H1 (cell line): ENCODE results near the gene STK39. TPM values are rescaled to one million over a fixed set of nuclear protein-coding genes. Genes with fewer than 3 reads are reported as not detected.

ENCODE experiments used
- CTCF ChIA-PET: fragments of 300-600 bp; sonication (Branson Sonifier 250); formaldehyde crosslinking; loops from one replicate; lab custom pipeline; 2021; ENCODE audit not compliant: partially characterized antibody; lab: Charles Lee
- POLR2A ChIA-PET: fragments of 300-600 bp; sonication (Branson Sonifier 250); formaldehyde crosslinking; loops from one replicate; lab custom pipeline; 2021; ENCODE audit warnings: inconsistent platforms; ENCODE audit not compliant: partially characterized antibody; lab: Charles Lee
- DNase-seq, 2 experiments: peaks; one replicate each; pipeline versions ENCODE4 v3.0.0 to v3.0.0-alpha.2; 2010 to 2022; ENCODE audit warnings: low spot score in 2 of 2, low read depth in 1 of 2, mixed read lengths in 1 of 2
- FAIRE-seq: peaks from 2 replicates; lab custom pipeline; 2011; peaks lifted over from hg19 to GRCh38; lab: Jason Lieb, UNC
- H2AFZ ChIP-seq: 2 replicates; pipeline ENCODE4 v1.8.1; 2012; ENCODE audit warnings: low read length, inconsistent platforms
- H2AK5ac ChIP-seq: 2 replicates; pipeline ENCODE4 v1.6.1; 2013; ENCODE audit warnings: low read depth, low read length
- H2BK120ac ChIP-seq: replicated peaks from 2 replicates; pipeline ENCODE3; 2013; ENCODE audit warnings: low read depth, low read length, inconsistent platforms
- H2BK12ac ChIP-seq: 2 replicates; pipeline ENCODE4 v1.6.1; 2013; ENCODE audit warnings: low read depth, low read length
- H2BK15ac ChIP-seq: 2 replicates; pipeline ENCODE4 v1.6.1; 2013; ENCODE audit warnings: low read length
- H2BK20ac ChIP-seq: 2 replicates; pipeline ENCODE4 v1.6.1; 2013; ENCODE audit warnings: low read length
- H2BK5ac ChIP-seq: 2 replicates; pipeline ENCODE4 v1.6.1; 2013; ENCODE audit warnings: low read depth, low read length
- H3K14ac ChIP-seq: 2 replicates; pipeline ENCODE4 v1.6.1; 2013; ENCODE audit warnings: inconsistent platforms; ENCODE audit not compliant: insufficient read length
- H3K18ac ChIP-seq: 2 replicates; pipeline ENCODE4 v1.6.1; 2013; ENCODE audit warnings: low read length; ENCODE audit errors: extremely low read depth
- H3K23ac ChIP-seq: 2 replicates; pipeline ENCODE4 v1.6.1; 2013; ENCODE audit warnings: inconsistent platforms; ENCODE audit not compliant: insufficient read length
- H3K23me2 ChIP-seq: 2 replicates; pipeline ENCODE4 v1.6.1; 2013; ENCODE audit warnings: low read depth, low read length
- H3K27ac ChIP-seq: 2 replicates; pipeline ENCODE4 v1.6.1; 2011; ENCODE audit warnings: low read depth, low read length, inconsistent platforms
- H3K27me3 ChIP-seq, 4 experiments: replicated peaks in 1 of 4; 1 replicate in 1 of 4; 2 replicates in 3 of 4; pipeline versions ENCODE4 v1.6.1 to v1.8.1; 2011 to 2013; ENCODE audit warnings: low read length in 3 of 4, mild to moderate bottlenecking in 3 of 4, inconsistent platforms in 2 of 4, mixed read lengths in 2 of 4, moderate library complexity in 1 of 4; ENCODE audit not compliant: control insufficient read depth in 3 of 4, insufficient read depth in 3 of 4; ENCODE audit errors: extremely low read depth in 1 of 4
- H3K36me3 ChIP-seq, 4 experiments: 2 replicates each; pipeline versions ENCODE4 v1.6.1 to v1.8.1; 2011 to 2013; ENCODE audit warnings: mild to moderate bottlenecking in 4 of 4, low read length in 3 of 4, moderate library complexity in 2 of 4, control low read depth in 1 of 4, inconsistent platforms in 1 of 4; ENCODE audit not compliant: insufficient read depth in 4 of 4, control insufficient read depth in 2 of 4
- H3K4ac ChIP-seq: replicated peaks from 2 replicates; pipeline ENCODE3; 2013; ENCODE audit warnings: low read length, low read depth, mixed read lengths, inconsistent platforms; ENCODE audit not compliant: insufficient read length
- H3K4me1 ChIP-seq, 4 experiments: replicated peaks in 1 of 4; 1 replicate in 1 of 4; 2 replicates in 3 of 4; pipeline versions ENCODE4 v1.6.1 to v1.8.1; 2011 to 2013; ENCODE audit warnings: low read length in 3 of 4, inconsistent platforms in 2 of 4, mixed read lengths in 1 of 4; ENCODE audit not compliant: insufficient read depth in 4 of 4, control insufficient read depth in 3 of 4
- H3K4me2 ChIP-seq, 2 experiments: 2 replicates each; pipeline versions ENCODE4 v1.6.1 to v1.8.1; 2011 to 2013; ENCODE audit warnings: low read depth in 2 of 2, low read length in 2 of 2, control low read depth in 1 of 2, inconsistent platforms in 1 of 2, mild to moderate bottlenecking in 1 of 2; ENCODE audit not compliant: insufficient read depth in 1 of 2
- H3K4me3 ChIP-seq, 4 experiments: fragments of 200-600, 300-600 bp in 1 of 4; sonication (generic), shearing (Covaris generic), sonication (Bioruptor Twin) in 1 of 4; 2 replicates each; pipeline versions ENCODE4 v1.5.1 to v1.8.1; 2011 to 2016; ENCODE audit warnings: low read length in 4 of 4, low read depth in 3 of 4, control low read depth in 2 of 4, inconsistent platforms in 2 of 4, mild to moderate bottlenecking in 2 of 4, mixed read lengths in 1 of 4, moderate library complexity in 1 of 4; ENCODE audit not compliant: insufficient read depth in 2 of 4; ENCODE audit errors: extremely low read depth in 1 of 4
- H3K56ac ChIP-seq: replicated peaks from 2 replicates; pipeline ENCODE3; 2013; ENCODE audit warnings: low read depth, mild to moderate bottlenecking, mixed read lengths, low read length, inconsistent platforms; ENCODE audit not compliant: insufficient read length
- H3K79me1 ChIP-seq: 2 replicates; pipeline ENCODE4 v1.6.1; 2013; ENCODE audit warnings: low read depth, low read length, control low read depth
- H3K79me2 ChIP-seq, 2 experiments: 2 replicates each; pipeline versions ENCODE4 v1.6.1 to v1.8.1; 2012 to 2013; ENCODE audit warnings: low read length in 2 of 2, mild to moderate bottlenecking in 2 of 2, inconsistent platforms in 1 of 2; ENCODE audit not compliant: insufficient read depth in 2 of 2, control insufficient read depth in 1 of 2
- H3K9ac ChIP-seq, 4 experiments: replicated peaks in 1 of 4; 1 replicate in 1 of 4; 2 replicates in 3 of 4; pipeline versions ENCODE4 v1.6.1 to v1.8.1; 2011 to 2013; ENCODE audit warnings: low read depth in 3 of 4, low read length in 3 of 4, control low read depth in 2 of 4, mild to moderate bottlenecking in 2 of 4, moderate library complexity in 2 of 4, inconsistent platforms in 1 of 4; ENCODE audit errors: extremely low read depth in 1 of 4
- H3K9me3 ChIP-seq, 2 experiments: 2 replicates each; pipeline versions ENCODE4 v1.6.1 to v1.8.1; 2012 to 2013; ENCODE audit warnings: mild to moderate bottlenecking in 2 of 2, moderate library complexity in 2 of 2, control low read depth in 1 of 2, inconsistent platforms in 1 of 2, low read depth in 1 of 2, low read length in 1 of 2, mixed read lengths in 1 of 2; ENCODE audit not compliant: insufficient read depth in 2 of 2
- H4K20me1 ChIP-seq, 2 experiments: replicated peaks in 1 of 2; 2 replicates each; pipeline versions ENCODE3 to v1.8.1; 2011 to 2013; ENCODE audit warnings: inconsistent platforms in 2 of 2, low read length in 2 of 2, mild to moderate bottlenecking in 1 of 2; ENCODE audit not compliant: insufficient read depth in 2 of 2, control insufficient read depth in 1 of 2
- H4K5ac ChIP-seq: 2 replicates; pipeline ENCODE4 v1.6.1; 2013; ENCODE audit warnings: low read length, low read depth, mixed read lengths, inconsistent platforms; ENCODE audit not compliant: insufficient read length
- H4K8ac ChIP-seq: 2 replicates; pipeline ENCODE4 v1.8.0; 2013; ENCODE audit warnings: mild to moderate bottlenecking, moderate library complexity, low read length, inconsistent platforms; ENCODE audit not compliant: insufficient read depth; ENCODE audit errors: extremely low read depth
- H4K91ac ChIP-seq: replicated peaks from 2 replicates; pipeline ENCODE3; 2013; ENCODE audit warnings: low read length, mixed read lengths, inconsistent platforms; ENCODE audit not compliant: insufficient read length
- CHD1 ChIP-seq: IDR thresholded peaks from 2 replicates; pipeline ENCODE4 v1.6.1; 2012; ENCODE audit warnings: low read depth, low read length, improper control_type of control experiment
- HDAC2 ChIP-seq, 2 experiments: fragments of 300-600 bp in 1 of 2; sonication (generic) in 1 of 2; IDR thresholded peaks; 2 replicates each; pipeline ENCODE4 v1.6.1; 2011 to 2012; ENCODE audit warnings: low read depth in 2 of 2, low read length in 2 of 2, mild to moderate bottlenecking in 2 of 2, moderate library complexity in 2 of 2, borderline replicate concordance in 1 of 2, inconsistent platforms in 1 of 2
- NANOG ChIP-seq: IDR thresholded peaks from 2 replicates; pipeline ENCODE4 v1.6.1; 2011; ENCODE audit warnings: low read length, low read depth, mild to moderate bottlenecking, inconsistent platforms; ENCODE audit not compliant: insufficient read depth, poor library complexity, severe bottlenecking
- ZNF274 ChIP-seq: IDR thresholded peaks from 2 replicates; pipeline ENCODE4 v1.7.0; 2012; ENCODE audit warnings: low read length, borderline replicate concordance; ENCODE audit errors: extremely low read depth
- WGBS, 2 experiments: shearing (Covaris generic) in 1 of 2; methylation state at CpG; one replicate each; pipeline versions ENCODE4 v1.1.6 to v1.1.7; 2013 to 2015; ENCODE audit warnings: low lambda C conversion rate in 2 of 2, mixed read lengths in 2 of 2, inconsistent platforms in 1 of 2, low coverage in 1 of 2, missing lambda C conversion rate in 1 of 2; ENCODE audit not compliant: insufficient replicate concordance in 2 of 2, insufficient coverage in 1 of 2, insufficient read length in 1 of 2; ENCODE audit errors: extremely low coverage in 1 of 2, missing lambda C conversion rate in 1 of 2; 5-methylcytosine and 5-hydroxymethylcytosine counted together
- polyA plus RNA-seq, 7 experiments: library from polyadenylated mRNA; depleted of rRNA in 3 of 7; stranded (reverse) in 5 of 7; unstranded in 2 of 7; fragments of >200 nt in 5 of 7; fragments of 200-250 nt in 2 of 7; gene quantifications; 1 replicate in 5 of 7; 2 replicates in 1 of 7; 4 replicates in 1 of 7; pipeline versions ENCODE4 v1.2.1 to v1.2.3, GENCODE V29; 2011 to 2013; ENCODE audit warnings: missing spikeins in 2 of 7, mixed read lengths in 2 of 7
- total RNA-seq: library from RNA; stranded (reverse); fragmentation: NEBNext Ultra II Directional; extraction: Animal tissue kit (Norgen Biotek cat#: 25700); gene quantifications from 2 replicates; pipeline ENCODE4 v1.2.1, GENCODE V29; 2021
- TF ChIP-seq, protein P1 (sequence below), 3 experiments: IDR thresholded peaks; 1 replicate in 2 of 3; 2 replicates in 1 of 3; pipeline versions ENCODE4 v1.5.1 to v1.6.1; 2011; ENCODE audit warnings: low read length in 3 of 3, mild to moderate bottlenecking in 3 of 3, inconsistent platforms in 2 of 3, low read depth in 1 of 3, moderate library complexity in 1 of 3; ENCODE audit not compliant: insufficient read depth in 1 of 3; ENCODE audit errors: control extremely low read depth in 1 of 3

The STK39 gene
- total and polyA plus RNA-seq, 2 of the 8 experiments (the other 6 are each of a cell fraction or from before 2014, with no cell fraction given) = 13.7 to 23.8 TPM

DNA sequence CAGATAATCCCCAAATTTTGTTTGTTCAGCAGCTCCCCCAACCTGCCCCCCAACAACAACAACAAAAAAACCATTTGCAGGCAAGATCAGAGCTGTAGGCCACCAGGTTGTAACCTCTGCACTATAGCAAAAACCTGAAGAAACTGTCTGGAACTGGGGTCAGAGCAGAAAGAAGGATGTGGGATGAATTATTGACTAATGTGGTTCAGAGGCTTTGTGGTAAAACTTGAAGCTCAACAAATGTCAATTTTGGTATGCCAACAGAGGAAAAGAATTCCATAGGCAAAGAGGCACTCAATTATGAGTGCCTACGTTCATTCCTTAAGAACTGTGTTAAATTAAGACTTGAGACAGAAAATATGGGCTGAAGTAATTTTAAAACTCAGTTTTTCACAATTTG lies 255.1 kb downstream of the STK39 start:
- no peak overlapping the region for H4K8ac ChIP-seq
- 86% methylated on average over 1 of the region's 1 CpG; no CpG with 5 or more reads in 1 of the 2 experiments for WGBS, 2 experiments
- TF ChIP-seq, protein P1, sequence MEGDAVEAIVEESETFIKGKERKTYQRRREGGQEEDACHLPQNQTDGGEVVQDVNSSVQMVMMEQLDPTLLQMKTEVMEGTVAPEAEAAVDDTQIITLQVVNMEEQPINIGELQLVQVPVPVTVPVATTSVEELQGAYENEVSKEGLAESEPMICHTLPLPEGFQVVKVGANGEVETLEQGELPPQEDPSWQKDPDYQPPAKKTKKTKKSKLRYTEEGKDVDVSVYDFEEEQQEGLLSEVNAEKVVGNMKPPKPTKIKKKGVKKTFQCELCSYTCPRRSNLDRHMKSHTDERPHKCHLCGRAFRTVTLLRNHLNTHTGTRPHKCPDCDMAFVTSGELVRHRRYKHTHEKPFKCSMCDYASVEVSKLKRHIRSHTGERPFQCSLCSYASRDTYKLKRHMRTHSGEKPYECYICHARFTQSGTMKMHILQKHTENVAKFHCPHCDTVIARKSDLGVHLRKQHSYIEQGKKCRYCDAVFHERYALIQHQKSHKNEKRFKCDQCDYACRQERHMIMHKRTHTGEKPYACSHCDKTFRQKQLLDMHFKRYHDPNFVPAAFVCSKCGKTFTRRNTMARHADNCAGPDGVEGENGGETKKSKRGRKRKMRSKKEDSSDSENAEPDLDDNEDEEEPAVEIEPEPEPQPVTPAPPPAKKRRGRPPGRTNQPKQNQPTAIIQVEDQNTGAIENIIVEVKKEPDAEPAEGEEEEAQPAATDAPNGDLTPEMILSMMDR (IDR thresholded peaks at IDR 0.05; ENCODE audit: control extremely low read depth in 1 of 3, insufficient read depth in 1 of 3, low read depth in 1 of 3, low read length in 3 of 3) = no peak
- TF ChIP-seq ZNF274 = no peak
- TF ChIP-seq CHD1 = no peak
- TF ChIP-seq NANOG = no peak
- no peak for TF ChIP-seq HDAC2 (IDR thresholded peaks at IDR 0.05; ENCODE audit: borderline replicate concordance in 1 of 2, low read depth in 2 of 2, low read length in 2 of 2)

More for the DNA sequence above, 255.1 kb downstream of the STK39 start:
- Histone ChIP-seq H3K4me2 (no peak overlapping the region), H2BK120ac (no peak overlapping the region), H3K27me3 (peaks cover 0 to 1% (median 0%) of the 10 kb centered on the region in 4 experiments; a peak in 1 of 7 replicates), H4K91ac (no peak overlapping the region), H3K36me3 (no peaks in the 10 kb centered on the region), H2BK5ac (no peak overlapping the region), H3K4me3 (no peak overlapping the region), H2BK15ac (no peak overlapping the region), H3K4ac (no peak overlapping the region), H3K27ac (no peak overlapping the region), H2AK5ac (no peak overlapping the region), H2BK20ac (no peak overlapping the region), H3K18ac (no peak overlapping the region), H2AFZ (no peak overlapping the region), H3K9ac (no peak overlapping the region), H3K23me2 (no peaks in the 10 kb centered on the region), H4K20me1 (no peaks in the 10 kb centered on the region), H3K14ac (no peak overlapping the region), H3K9me3 (no peaks in the 10 kb centered on the region), H2BK12ac (no peak overlapping the region), H3K79me1 (no peaks in the 10 kb centered on the region; the same call in 1 of the 2 replicates), H3K23ac (no peak overlapping the region), H3K56ac (no peak overlapping the region), H3K4me1 (peaks cover 0 to 6% (median 3%) of the 10 kb centered on the region in 4 experiments; a peak in 2 of 7 replicates), H4K5ac (no peak overlapping the region), H3K79me2 (no peaks in the 10 kb centered on the region)
- ChIA-PET CTCF (interaction anchor here (0.9 to 1.0 kb wide), 2 partner anchors 51 to 147 kb away, joined by 3 read pairs; no protein-coding TSS in a partner anchor), POLR2A (no interaction called here)
- no peak for DNase-seq
- FAIRE-seq = no peak
